ENCODE data around the gene RELCH.

RELCH gene

GRCh38 chr18:62187543-62188510, 772 bp downstream of the RELCH start:
- peak; percentile 10 to 69 for DNase-seq

DNA sequence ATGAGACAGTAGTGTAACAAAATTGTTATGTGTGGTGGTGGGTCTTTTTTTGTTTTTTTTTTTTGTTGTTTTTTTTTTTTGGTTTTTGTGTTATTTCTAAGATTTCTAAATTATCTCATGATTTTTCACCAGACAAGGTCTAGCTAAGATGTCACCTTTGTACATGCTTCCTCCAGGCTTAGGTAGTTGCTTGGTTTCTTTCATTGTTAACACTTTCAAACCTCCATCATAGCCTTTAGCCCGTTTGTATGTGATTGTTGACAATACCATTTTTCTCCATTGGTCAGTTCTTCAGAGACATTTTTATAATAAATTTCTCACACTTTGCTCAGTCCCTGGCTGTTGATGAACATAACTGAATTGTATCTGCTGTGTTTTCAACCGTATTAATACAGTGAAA, 2.2 kb downstream of the RELCH start:
- DNase-seq, result no peak

- DNase-seq, result no peak
These were observed 9.0 kb downstream of the RELCH start for GRCh38 chr18:62196079-62196478.

GRCh38 chr18:62196980-62197379, 9.9 kb downstream of the RELCH start:
- no peak for DNase-seq

- no peak for DNase-seq
These were observed 11.2 kb downstream of the RELCH start for GRCh38 chr18:62198259-62198658.

DNA sequence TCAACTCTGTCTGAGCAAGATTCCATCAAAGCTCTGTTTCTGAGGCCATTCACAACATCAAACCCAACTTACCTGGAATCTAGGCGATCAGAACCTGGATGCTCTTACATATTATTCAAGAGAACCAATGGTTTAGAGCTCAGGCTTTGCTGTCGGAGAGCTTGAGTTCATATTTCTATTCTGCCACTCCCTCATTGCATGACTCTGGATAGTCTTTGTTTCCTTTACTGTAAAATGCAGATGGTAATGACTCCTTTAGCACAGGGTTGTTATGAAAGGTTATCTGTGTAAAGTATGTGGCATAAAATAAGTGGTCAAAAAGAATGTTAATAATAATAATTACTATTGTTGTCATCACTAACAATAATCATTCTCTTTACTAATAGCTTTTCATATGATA, 12.6 kb downstream of the RELCH start:
- DNase-seq, result no peak

DNA sequence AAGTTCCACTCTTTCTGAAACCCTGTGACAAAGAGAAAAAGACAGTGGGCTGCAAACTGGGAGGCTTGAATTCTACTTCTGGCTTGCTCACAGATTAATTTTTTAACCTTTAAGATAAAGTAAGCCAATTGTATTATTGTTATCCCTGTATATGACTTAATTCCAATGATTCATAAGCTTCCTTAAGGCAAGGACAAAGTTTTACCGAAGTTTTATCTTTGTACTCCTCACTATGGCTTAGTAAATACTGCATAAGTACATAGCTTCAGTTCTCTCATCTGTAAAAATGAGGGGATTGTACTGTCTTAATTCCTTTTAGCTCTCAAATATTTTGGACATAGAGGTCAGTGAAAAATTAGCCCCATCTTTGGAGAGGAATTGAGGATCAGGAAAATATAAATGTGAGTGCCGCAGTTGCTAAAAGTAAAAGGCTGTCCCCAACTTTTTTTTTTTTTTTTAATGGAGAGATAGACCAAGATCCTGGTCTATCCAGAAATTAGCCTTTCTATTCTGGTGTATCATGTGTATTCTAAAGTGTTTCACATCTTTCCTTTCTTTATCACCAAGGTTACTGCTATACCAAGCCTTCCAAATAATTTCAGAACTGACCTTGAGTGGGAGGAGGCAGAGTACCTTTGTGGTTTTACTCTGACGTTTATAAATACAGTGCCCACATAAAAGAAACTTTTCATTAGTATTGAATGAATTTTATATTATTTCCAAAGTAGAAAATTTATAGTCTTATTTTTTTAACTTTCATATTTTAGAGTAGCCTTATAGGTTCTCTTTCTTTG, 13.3 kb downstream of the RELCH start:
- DNase-seq, result no peak

GRCh38 chr18:62201870-62202269, 14.8 kb downstream of the RELCH start:
- no peak for DNase-seq

GRCh38 chr18:62205824-62206223, 18.8 kb downstream of the RELCH start:
- DNase-seq, result no peak

DNA sequence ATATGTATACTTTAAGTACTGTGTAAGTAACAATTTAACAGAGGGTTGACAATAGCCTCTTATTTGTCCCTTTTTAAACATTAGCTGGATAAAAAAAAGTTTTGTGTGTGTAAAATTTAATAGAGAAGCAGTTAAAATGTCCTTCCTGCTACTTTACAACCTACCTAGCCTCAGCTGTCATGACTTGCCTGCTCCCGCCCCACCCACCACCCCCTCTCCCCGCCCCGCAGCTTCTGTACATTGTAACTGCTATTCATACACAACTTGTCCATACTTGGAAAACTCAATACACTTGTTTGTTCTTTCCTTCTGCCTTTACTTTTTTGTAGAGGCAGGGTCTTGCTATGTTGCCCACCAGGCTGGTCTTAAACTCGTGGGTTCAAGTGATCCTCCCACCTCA, 19.5 kb downstream of the RELCH start:
- no peak for DNase-seq

DNA sequence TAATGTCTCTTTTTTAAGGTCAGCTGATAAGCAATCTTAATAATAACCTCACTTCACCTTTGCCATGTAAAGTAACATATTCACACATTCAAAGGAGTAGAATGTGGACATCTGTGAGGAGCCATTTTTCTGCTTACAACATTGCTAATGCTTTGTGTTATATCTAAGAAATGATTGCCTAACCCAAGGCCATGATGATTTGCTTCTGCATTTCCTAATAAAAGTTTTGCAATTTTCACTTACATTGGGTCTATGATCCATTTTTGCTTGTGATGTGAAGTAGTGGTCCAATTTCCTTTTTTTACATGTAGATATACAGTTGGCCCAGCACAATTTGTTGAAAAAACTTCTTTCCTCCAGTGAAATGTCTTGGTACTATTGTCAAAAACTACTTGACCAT, 22.0 kb downstream of the RELCH start:
- no peak for DNase-seq

DNA sequence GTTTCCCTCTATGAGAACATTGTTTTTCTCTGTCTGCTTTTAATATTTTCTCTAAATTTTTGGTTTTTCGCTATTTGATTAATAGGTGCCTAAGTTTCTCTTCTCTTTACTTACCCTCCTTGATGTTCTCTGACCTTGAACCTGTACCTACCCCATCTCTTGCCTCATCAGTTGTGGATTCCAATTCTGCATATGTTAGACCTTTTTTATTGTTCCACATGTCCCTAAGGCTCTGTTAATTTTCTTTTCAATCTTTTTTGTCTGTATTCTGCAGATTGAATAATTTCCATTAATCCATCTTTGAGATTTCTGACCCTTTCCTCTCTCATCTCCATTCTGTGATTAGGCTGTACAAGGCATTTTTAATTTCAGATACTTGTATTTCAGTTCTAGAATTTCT, 23.1 kb downstream of the RELCH start:
- DNase-seq, result no peak

DNA sequence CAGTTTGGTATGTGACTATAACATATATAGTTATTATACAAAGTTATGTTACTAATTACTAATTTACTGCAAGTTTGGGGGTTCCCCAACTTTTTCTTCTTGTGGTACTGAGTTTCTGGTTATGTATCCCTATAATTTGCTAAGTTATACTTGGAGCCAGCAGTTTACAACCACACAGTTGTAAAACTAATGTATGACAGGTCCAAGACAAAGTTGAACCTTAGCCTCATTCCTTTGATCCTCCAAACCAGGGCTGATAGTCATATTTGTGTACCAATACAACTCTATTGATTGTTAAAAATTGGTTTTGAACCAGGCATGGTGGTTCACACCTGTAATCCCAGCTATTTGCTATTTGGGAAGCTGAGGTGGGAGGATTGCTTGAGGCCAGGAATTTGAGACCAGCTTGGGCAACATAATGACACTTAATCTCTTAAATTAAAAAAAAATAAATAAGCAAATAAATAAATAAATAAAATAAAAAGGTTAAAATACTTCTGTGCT, 24.3 kb downstream of the RELCH start:
- DNase-seq, result no peak

DNA sequence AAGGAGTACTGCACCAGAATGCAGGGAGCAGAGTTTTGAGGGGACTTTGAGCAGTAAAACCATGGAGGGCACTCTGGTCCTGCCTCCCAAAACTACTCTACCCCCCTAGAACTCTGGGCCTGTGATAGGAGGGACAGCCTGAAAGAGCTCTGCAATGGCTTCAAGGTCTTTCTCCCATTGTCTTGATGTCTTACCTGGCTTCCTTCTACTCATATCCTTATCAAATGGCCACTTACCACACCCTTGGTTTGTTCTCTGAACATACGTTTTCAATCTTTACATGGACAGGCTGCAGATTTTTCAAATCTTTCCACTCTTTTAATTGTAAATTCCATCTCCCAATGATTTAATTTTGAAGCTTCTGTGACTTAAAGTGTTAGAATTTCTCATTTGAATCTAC, 27.7 kb downstream of the RELCH start:
- DNase-seq, result no peak

- DNase-seq, result no peak
These were observed 37.2 kb downstream of the RELCH start for GRCh38 chr18:62224229-62224628.

- DNase-seq, result no peak
These were observed 39.0 kb downstream of the RELCH start for GRCh38 chr18:62226047-62226446.

DNA sequence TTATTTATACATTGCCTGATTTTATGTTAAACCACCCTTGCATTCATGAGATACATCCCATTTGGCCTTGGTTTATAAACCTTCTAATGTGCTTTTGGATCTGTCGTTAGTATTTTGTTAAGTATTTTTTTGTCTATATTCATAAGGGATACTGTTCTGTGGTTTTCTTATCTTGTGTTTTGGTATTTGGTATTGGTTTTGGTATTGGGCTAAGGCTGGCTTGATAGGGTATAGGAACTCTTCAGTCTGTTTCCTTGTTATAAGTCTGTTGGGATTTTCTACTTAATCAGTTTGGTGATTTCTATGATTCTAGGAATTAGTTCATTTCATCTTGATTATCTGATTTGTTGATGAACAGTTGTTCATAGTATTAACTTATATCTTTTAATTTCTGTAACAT, 49.2 kb downstream of the RELCH start:
- DNase-seq, result no peak

GRCh38 chr18:62239475-62239874, 52.4 kb downstream of the RELCH start:
- DNase-seq, result no peak

- DNase-seq, result no peak
These were observed 55.9 kb downstream of the RELCH start for GRCh38 chr18:62242955-62243354.

DNA sequence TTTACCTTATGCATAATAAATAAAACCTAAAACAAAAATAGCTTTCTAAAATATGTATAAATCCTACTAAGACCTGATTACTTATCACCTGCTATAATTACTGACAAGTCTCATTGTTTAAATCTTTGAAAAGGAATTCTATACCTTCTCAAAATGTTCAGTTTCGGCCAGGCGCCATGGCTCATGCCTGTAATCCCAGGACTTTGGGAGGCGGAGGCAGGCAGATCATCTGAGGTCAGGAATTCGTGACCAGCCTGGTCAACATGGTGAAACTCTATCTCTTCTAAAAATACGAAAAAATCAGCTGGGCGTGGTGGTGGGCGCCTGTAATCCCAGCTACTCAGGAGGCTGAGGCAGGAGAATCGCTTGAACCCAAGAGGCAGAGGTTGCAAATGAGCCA, 58.1 kb downstream of the RELCH start:
- DNase-seq, result no peak

GRCh38 chr18:62245699-62246098, 58.6 kb downstream of the RELCH start:
- DNase-seq, result no peak

DNA sequence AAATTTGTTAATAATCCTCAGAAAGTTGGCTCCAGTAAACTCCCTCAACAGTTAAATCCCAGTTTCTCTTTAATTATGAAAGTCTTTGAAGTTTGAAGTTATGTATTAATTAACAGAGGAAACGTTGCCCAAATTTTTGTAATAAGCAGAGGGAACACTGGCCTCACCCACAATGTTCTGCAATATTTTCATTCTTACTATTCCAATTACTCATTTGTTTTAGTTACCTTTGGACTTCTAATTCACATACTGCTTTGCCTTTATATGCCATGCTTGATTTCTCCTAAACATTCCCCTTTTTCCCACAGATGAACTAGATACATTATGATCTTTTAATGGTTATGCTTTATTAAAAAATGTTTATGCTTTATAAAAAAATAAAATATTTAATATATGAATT, 61.3 kb downstream of the RELCH start:
- no peak for DNase-seq

- DNase-seq, result peak; percentile 66 to 69
These were observed 62.5 kb downstream of the RELCH start for GRCh38 chr18:62249478-62250097.
